Fibroblast of lung (primary cell): Measurements from ENCODE around the gene SEC24D.

Source experiments
- EZH2 ChIP-seq: IDR thresholded peaks from 2 replicates; pipeline ENCODE4 v1.5.1; 2012; ENCODE audit warnings: low read length, control low read depth, mild to moderate bottlenecking; ENCODE audit errors: missing control alignments
- TF ChIP-seq, protein P1 (sequence below), 2 donors: IDR thresholded peaks in 1 of 2; conservative IDR thresholded peaks in 1 of 2; 1 replicate in 1 of 2; 2 replicates in 1 of 2; pipeline ENCODE4 v1.5.1; 2011 to 2012; ENCODE audit warnings: low read length in 2 of 2, control low read depth in 1 of 2, inconsistent platforms in 1 of 2, low read depth in 1 of 2, mild to moderate bottlenecking in 1 of 2

DNA sequence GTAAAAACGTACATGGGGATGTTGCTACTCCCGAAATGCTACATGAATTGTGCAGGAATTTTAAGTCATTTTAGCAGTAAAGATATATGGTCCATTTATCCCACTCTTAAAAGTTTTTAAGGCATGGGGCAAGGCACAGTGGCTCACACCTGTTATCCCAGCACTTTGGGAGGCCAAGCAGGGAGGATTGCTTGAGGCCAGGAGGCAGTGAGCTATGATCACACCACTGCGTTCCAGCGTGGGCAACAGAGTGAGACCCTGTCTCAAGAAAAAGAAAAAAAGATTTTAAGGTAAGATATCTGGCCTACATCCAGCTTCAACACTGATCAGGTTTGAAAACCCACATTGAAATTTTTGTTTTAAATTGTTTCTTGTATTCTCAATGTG is 1.2 kb upstream of the SEC24D start:
- TF ChIP-seq, protein P1, sequence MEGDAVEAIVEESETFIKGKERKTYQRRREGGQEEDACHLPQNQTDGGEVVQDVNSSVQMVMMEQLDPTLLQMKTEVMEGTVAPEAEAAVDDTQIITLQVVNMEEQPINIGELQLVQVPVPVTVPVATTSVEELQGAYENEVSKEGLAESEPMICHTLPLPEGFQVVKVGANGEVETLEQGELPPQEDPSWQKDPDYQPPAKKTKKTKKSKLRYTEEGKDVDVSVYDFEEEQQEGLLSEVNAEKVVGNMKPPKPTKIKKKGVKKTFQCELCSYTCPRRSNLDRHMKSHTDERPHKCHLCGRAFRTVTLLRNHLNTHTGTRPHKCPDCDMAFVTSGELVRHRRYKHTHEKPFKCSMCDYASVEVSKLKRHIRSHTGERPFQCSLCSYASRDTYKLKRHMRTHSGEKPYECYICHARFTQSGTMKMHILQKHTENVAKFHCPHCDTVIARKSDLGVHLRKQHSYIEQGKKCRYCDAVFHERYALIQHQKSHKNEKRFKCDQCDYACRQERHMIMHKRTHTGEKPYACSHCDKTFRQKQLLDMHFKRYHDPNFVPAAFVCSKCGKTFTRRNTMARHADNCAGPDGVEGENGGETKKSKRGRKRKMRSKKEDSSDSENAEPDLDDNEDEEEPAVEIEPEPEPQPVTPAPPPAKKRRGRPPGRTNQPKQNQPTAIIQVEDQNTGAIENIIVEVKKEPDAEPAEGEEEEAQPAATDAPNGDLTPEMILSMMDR (conservative IDR thresholded peaks at IDR 0.05 in 1 of 2, IDR thresholded peaks at IDR 0.05 in 1 of 2; ENCODE audit: low read depth in 1 of 2, low read length in 2 of 2), result no peak
- TF ChIP-seq EZH2, result no peak
